Fibroblast of skin of right quadriceps (primary cell): ENCODE measurements around the gene C1QTNF12.

Source experiments
- DNase-seq: peaks from one replicate; pipeline ENCODE4 v3.0.0-alpha.2; 2013

The C1QTNF12 gene

GRCh38 chr1:1210726-1211540 is 35.6 kb downstream of the C1QTNF12 start:
- no peak for DNase-seq

GRCh38 chr1:1208713-1209433 is 37.6 kb downstream of the C1QTNF12 start:
- peak; percentile 27 for DNase-seq

GRCh38 chr1:1207571-1207892 is 39.0 kb downstream of the C1QTNF12 start:
- DNase-seq = no peak

- DNase-seq = no peak
Observed at GRCh38 chr1:1206966-1207531, 39.5 kb downstream of the C1QTNF12 start.

- no peak for DNase-seq
Observed at GRCh38 chr1:1206376-1206965, 40.1 kb downstream of the C1QTNF12 start, which contains the start of gene TNFRSF18. Gene TNFRSF18, minus strand, starts transcription at chr1:1206592. Its CDS starts 21 bp downstream, at chr1:1206571.

- no peak for DNase-seq
Observed at GRCh38 chr1:1205769-1206375, 40.6 kb downstream of the C1QTNF12 start.

- no peak for DNase-seq
Observed at GRCh38 chr1:1204998-1205768, 41.3 kb downstream of the C1QTNF12 start.

GRCh38 chr1:1204425-1204920 is 42.0 kb downstream of the C1QTNF12 start:
- no peak for DNase-seq

- no peak for DNase-seq
Observed at GRCh38 chr1:1203561-1204424, 42.7 kb downstream of the C1QTNF12 start.

GRCh38 chr1:1202831-1203560 is 43.5 kb downstream of the C1QTNF12 start:
- DNase-seq = no peak

GRCh38 chr1:1200876-1201810 is 45.4 kb downstream of the C1QTNF12 start:
- DNase-seq = peak; percentile 14

GRCh38 chr1:1199961-1200875 is 46.3 kb downstream of the C1QTNF12 start:
- no peak for DNase-seq

- no peak for DNase-seq
Observed at GRCh38 chr1:1199141-1199960, 47.2 kb downstream of the C1QTNF12 start.

GRCh38 chr1:1198423-1199140 is 47.9 kb downstream of the C1QTNF12 start:
- DNase-seq = no peak

- DNase-seq = no peak
Observed at GRCh38 chr1:1197551-1198422, 48.7 kb downstream of the C1QTNF12 start.

- DNase-seq = no peak
Observed at GRCh38 chr1:1197188-1197500, 49.4 kb downstream of the C1QTNF12 start.
